ENCODE measurements around the gene KLF9.

- TF ChIP-seq POLR2A (IDR thresholded peaks at IDR 0.05) (peak; percentile 58), CTCF (IDR thresholded peaks at IDR 0.05) (no peak), POLR2AphosphoS5 (IDR thresholded peaks at IDR 0.05) (peak; percentile 85 to 96 (median 94))
These were observed 6.2 kb upstream of the KLF9 start for GRCh38 chr9:70420441-70421271.
